Stimulated activated CD4-positive, alpha-beta T cell treated with anti-CD3 and anti-CD28 coated beads, Interleukin-1b, Interleukin-23, amount 100 ng/mL, for 24 hours (primary cell): ENCODE data around the gene MTX1.
"Not testable (repeated sequence)": the region's sequence is repeated elsewhere in the genome, so short reads cannot be mapped to it uniquely, and the experiment has no call there.

Experiments used
- DNase-seq, 4 experiments: peaks; one replicate each; pipeline ENCODE4 v3.0.0-alpha.2; 2020; ENCODE audit warnings: low read depth in 4 of 4, low spot score in 1 of 4

Gene MTX1

GRCh38 chr1:155231302-155231701 is 22.8 kb downstream of the MTX1 start:
- not testable (repeated sequence) for DNase-seq

DNA sequence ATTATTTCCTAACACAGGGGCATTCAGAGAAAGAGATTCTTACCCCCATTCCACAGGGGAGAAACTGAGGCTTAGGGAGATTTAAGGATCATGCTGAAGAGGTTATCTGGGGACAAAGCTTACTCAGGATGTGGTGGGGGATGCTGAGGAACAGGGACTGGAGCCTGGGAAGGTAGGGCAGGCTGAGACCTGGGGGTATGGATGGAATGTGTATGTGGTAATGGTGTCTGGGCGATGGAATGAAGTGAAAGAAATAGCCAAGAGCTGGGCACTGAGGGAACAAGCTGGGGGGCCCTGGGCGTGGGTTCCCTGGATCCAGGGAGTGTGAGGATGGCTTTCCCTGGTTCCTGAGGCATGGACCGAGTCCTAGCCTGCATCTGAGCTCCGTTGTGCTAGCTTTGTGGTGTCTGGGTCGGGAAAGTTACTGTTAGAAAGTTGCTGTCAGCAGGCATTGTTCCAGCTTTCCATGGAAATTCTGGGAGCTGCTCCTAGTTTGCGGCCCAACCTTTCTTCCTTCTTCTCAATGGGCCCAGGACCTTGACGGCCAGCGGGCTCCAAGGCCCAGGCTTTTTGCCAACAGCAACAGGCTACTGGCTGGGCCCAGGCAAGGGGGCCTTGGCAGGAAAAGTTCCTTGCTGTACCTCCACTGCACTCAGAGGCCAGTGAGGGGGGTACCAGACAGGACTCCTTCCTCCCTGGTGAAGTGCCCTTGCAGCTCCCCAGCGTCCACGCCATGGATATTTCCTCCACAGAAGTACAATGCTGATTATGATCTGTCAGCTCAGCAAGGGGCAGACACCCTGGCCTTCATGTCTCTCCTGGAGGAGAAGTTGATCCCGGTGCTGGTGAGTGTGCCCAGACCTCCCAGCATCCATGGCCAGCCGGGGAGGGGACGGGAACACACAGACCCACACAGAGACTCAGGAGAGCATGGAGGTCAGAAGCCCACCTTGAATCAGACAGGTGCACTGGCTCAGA is 23.8 kb downstream of the MTX1 start:
- not testable (repeated sequence) for DNase-seq

DNA sequence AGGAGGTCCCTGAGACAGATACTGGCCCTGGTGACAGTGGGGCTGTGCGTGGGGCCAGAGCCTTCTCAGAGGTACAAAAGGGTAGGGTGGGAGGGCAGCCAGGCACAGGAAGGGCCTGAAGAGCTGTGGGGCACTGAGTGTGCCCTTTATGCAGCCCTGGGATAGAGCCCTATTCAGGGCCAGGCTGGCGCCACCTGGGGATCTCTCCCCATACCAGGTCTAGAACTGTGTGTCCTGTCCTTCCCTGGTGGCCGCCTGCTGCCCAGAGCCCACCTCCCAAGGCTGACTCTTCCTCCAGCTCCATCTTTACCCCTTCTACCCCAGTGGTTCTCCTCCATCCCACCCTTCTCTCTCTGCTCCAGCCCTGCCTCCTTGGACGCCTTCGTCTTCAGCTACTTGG is 25.0 kb downstream of the MTX1 start:
- not testable (repeated sequence) for DNase-seq

DNA sequence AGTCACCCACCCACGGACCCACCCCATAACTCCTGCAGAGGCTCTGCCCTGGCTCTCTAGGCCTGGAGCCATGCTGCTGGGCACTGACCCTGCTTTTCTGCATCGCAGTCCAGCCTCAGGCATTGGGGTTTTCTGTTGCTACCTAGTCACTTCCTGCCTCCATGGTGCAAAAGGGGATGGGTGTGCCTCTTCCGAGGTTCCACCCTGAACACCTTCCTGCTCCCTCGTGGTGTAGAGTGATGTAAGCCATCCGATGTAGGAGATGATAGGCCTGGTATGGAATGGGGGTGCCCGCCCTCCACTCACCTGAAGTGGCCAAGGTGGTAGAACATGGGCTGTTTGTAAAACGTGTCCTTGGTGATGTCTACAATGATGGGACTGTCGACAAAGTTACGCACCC is 26.9 kb downstream of the MTX1 start:
- not testable (repeated sequence) for DNase-seq

GRCh38 chr1:155236451-155236850 is 28.0 kb downstream of the MTX1 start:
- DNase-seq: no peak

- peak in 2 of 4 experiments; percentile 45 to 50 for DNase-seq
Observed at GRCh38 chr1:155241069-155241679, 32.7 kb downstream of the MTX1 start.

DNA sequence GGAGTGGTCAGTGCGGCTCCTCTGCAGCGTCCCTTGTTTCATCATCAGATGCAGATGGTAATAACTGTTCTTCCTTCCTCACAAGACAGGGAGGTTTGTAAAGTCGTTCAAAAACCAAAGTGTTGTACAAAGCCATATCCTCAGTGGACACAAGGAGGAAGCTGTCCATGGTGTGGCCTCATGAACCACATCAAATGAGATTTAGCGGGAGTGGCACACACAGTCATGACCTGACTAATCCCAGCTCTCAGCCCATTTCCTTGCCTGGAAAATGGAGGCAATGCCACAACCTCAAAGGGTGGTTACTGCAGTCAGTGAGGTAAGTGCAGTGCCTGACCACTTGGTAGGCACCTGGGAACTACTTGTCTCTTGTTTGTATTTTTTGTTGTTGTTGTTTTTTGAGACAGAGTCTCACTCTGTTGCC is 33.4 kb downstream of the MTX1 start:
- DNase-seq: no peak

- no peak for DNase-seq
Observed at GRCh38 chr1:155242805-155243358, 34.4 kb downstream of the MTX1 start.

- peak; percentile 73 to 96 (median 80) for DNase-seq
Observed at GRCh38 chr1:155244368-155245162, 36.1 kb downstream of the MTX1 start.

DNA sequence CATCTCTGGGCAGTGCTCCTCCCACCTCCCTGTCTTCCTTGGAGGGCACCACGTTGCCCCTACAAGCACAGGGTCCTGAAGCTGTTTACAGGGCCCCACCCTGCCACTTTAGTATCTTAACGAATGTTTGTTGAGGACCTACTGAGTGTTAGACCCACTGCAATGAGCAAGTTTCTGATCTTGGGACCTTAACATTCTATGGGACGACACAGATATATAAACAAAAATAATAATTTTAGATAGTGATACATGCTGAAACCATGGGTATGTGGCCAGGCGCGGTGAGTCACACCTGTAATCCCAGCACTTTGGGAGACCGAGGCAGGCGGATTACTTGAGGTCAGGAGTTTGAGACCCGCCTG is 36.6 kb downstream of the MTX1 start:
- DNase-seq: no peak

GRCh38 chr1:155246796-155247195 is 38.3 kb downstream of the MTX1 start:
- not testable (repeated sequence) for DNase-seq

DNA sequence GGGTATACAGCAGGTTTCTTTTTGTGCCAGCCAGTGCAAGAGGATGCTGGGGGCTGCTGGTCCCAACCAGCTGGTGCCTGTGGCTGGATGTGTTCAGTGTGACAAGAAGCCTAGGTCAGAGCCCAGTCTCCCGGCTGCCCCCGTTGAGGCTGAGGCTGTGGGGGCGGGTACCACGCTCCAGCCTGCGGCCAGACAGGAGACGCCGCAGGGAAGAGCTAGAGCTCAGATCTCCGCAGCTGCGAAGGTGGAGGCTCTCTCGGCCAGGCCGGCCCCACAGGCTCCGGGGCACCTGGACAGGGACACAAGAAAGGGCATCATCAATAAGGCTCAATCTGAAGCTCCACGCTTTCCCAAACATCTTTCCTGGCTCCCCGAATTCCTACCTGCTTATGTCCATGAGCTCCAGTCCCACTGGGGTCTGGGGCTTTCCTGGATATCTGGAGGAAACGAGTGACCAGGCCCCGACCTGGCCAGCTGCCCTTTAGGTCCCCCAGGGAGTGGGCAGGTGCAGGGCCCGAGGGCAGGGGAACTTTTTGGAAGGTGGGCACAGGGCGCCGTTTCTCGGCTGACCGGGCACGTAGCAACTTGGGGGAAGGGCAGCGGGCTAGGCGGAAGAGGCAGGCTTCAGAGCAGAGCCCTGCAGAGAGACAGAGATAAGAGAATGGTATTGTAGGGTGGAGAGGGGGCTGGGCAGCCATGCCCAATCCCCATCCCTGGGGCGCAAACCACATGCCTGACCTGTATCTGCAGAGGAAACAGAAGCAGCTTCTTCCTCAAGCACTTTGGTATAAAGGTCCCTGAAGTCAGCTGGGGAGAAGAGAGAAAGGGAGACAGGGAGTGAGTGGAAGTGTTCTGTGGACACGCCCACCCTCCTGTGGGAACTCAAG is 39.4 kb downstream of the MTX1 start:
- DNase-seq: no peak

DNA sequence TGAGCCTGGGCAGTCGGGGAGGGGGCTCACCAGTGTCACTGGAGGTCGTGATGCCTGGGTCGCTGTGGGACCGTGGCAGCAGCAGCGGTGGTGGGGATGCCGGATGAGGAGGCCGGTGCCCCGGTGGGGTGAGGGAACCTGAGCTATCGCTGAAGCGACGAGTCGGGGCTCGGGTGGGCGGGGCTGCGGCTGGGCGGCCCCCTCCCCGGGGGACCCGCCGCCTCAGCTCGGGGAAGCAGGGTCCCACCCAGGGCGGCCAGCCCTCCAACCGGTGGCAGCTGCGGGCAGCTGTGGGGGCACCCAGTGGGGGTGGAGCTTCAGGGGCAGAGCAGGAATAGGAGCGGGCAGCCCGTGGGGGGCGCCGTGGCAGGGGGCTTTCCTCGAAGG is 41.7 kb downstream of the MTX1 start:
- DNase-seq: no peak

GRCh38 chr1:155250633-155251449 is 42.3 kb downstream of the MTX1 start:
- peak; percentile 93 to 97 (median 96) for DNase-seq

DNA sequence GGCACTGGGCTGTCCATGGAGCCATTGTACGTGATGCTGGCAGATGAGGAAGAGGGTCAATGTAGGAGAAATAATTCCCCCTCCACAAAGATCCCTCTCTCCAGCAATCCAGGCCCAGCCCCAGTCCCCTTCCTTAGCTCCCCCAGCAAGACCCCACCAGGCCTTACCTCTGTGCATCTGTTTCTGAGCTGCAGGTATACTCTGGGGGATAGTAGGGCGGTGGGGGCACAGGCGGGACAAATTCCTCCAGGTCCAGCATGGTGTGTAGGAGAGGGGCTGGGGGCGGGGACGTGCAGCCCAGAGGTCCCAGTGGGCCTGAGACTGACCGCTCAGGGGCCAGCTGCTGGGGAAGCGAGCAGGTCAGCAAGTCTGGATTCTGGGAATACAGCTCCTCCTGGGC is 43.1 kb downstream of the MTX1 start:
- DNase-seq: no peak

DNA sequence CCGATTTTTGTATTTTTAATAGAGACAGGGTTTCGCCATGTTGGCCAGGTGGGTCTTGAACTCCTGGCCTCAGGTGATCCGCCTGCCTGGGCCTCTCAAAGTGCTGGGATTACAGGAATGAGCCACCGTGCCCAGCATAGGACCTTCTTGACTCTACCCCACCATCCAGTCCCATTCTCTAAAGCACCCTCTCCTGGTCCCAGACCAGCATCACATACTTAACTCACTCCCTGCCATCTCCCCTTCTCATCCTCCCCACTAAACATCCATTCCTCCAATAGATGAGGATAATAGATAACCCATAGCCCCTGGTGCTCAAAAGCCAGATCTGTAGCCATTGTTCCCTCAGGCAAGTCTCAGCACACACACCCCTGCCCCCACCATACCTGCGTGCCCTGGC is 44.7 kb downstream of the MTX1 start:
- DNase-seq: no peak

- DNase-seq: no peak
Observed at GRCh38 chr1:155253797-155254196, 45.3 kb downstream of the MTX1 start.

- no peak for DNase-seq
Observed at GRCh38 chr1:155254228-155254713, 45.8 kb downstream of the MTX1 start.

DNA sequence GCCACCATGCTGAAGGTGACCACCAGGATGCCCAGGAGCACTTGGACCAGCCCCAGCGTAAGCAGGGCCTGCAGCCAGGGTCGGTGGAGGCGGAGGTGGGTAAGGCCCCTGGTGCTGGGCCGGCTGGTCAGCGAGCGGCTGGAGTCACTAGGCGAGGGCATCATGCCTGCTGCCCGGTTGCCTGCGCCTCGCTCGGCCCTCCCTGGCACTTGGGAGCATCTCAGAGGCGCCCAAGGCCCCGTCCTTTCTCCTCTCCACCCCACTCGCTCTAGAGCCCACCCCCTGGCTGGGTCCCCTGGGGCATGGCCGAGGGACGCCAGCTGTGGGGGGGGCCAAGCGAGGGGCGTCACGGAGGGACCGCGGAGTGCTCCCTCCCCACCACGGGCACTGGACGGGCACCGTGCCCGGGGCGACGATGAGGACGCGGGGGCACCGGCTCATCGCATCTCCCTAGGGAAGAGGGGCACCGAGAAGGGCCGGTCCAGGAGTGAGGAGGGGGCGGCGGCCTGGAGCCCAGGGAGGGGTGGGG is 46.3 kb downstream of the MTX1 start:
- DNase-seq: no peak
